ENCODE data around the gene PODXL2. TPM values are rescaled to one million over a fixed set of nuclear protein-coding genes. Genes with fewer than 3 reads are reported as not detected.

PODXL2 gene
- total and polyA plus RNA-seq, 3 experiments from 2014 or later: 1.4 to 4.7 (median 1.7) TPM

GRCh38 chr3:127689266-127689860, 60.4 kb downstream of the PODXL2 start:
- no peaks in the 10 kb centered on the region for H3K9me3 Mint-ChIP-seq
- no peaks in the 10 kb centered on the region for H3K4me1 Mint-ChIP-seq
- Histone ChIP-seq H3K4me1 (ENCODE audit: insufficient read depth, low read length) (no peaks in the 10 kb centered on the region), H3K9me3 (ENCODE audit: low read length) (no peaks in the 10 kb centered on the region), H3K36me3 (ENCODE audit: insufficient read depth, low read length) (no peaks in the 10 kb centered on the region), H3K27me3 (ENCODE audit: insufficient read depth, low read length, poor library complexity, severe bottlenecking) (no peaks in the 10 kb centered on the region), H3K27ac (ENCODE audit: low read depth, low read length) (no peak overlapping the region), H3K4me3 (ENCODE audit: low read length) (no peak overlapping the region)
- H3K4me3 Mint-ChIP-seq: no peak overlapping the region
- H3K27me3 Mint-ChIP-seq: no peaks in the 10 kb centered on the region
- ChIA-PET CTCF (no interaction called here), POLR2A (no interaction called here)
- H3K27ac Mint-ChIP-seq: no peak overlapping the region
- H3K36me3 Mint-ChIP-seq: no peaks in the 10 kb centered on the region
- peak in 1 of 5 donors; percentile 11 for DNase-seq

- Histone ChIP-seq H3K9me3 (ENCODE audit: low read length) (no peaks in the 10 kb centered on the region), H3K4me3 (ENCODE audit: low read length) (no peak overlapping the region), H3K27me3 (ENCODE audit: insufficient read depth, low read length, poor library complexity, severe bottlenecking) (no peaks in the 10 kb centered on the region), H3K36me3 (ENCODE audit: insufficient read depth, low read length) (no peaks in the 10 kb centered on the region), H3K4me1 (ENCODE audit: insufficient read depth, low read length) (no peaks in the 10 kb centered on the region), H3K27ac (ENCODE audit: low read depth, low read length) (no peak overlapping the region)
- CTCF ChIA-PET: no interaction called here
- no peaks in the 10 kb centered on the region for H3K27me3 Mint-ChIP-seq
- POLR2A ChIA-PET: no interaction called here
- no peaks in the 10 kb centered on the region for H3K4me1 Mint-ChIP-seq
- peak in 1 of 5 donors; percentile 39 for DNase-seq
- H3K27ac Mint-ChIP-seq: no peak overlapping the region
- no peaks in the 10 kb centered on the region for H3K36me3 Mint-ChIP-seq
- no peaks in the 10 kb centered on the region for H3K9me3 Mint-ChIP-seq
- no peak overlapping the region for H3K4me3 Mint-ChIP-seq
Measured at GRCh38 chr3:127690106-127690505, 61.1 kb downstream of the PODXL2 start.

GRCh38 chr3:127690823-127691452, 62.0 kb downstream of the PODXL2 start:
- Histone ChIP-seq H3K36me3 (ENCODE audit: insufficient read depth, low read length) (no peaks in the 10 kb centered on the region), H3K4me1 (ENCODE audit: insufficient read depth, low read length) (no peaks in the 10 kb centered on the region), H3K9me3 (ENCODE audit: low read length) (no peaks in the 10 kb centered on the region), H3K4me3 (ENCODE audit: low read length) (no peak overlapping the region), H3K27me3 (ENCODE audit: insufficient read depth, low read length, poor library complexity, severe bottlenecking) (no peaks in the 10 kb centered on the region), H3K27ac (ENCODE audit: low read depth, low read length) (no peak overlapping the region)
- POLR2A ChIA-PET: interaction anchor here (0.6 kb wide), 1 partner anchor 9 kb away, joined by 5 read pairs; no protein-coding TSS in a partner anchor
- Mint-ChIP-seq H3K4me3 (no peak overlapping the region), H3K36me3 (no peaks in the 10 kb centered on the region), H3K4me1 (no peaks in the 10 kb centered on the region), H3K27ac (peak overlapping the region in 1 of 8 donors; percentile 75), H3K9me3 (no peaks in the 10 kb centered on the region), H3K27me3 (no peaks in the 10 kb centered on the region)
- DNase-seq: peak in 1 of 5 donors; percentile 30
- CTCF ChIA-PET: no interaction called here

- no peaks in the 10 kb centered on the region for H3K4me1 Mint-ChIP-seq
- no peak overlapping the region for H3K4me3 ChIP-seq (ENCODE audit: low read length)
- no peaks in the 10 kb centered on the region for H3K27me3 ChIP-seq (ENCODE audit: insufficient read depth, low read length, poor library complexity, severe bottlenecking)
- H3K27ac Mint-ChIP-seq: no peak overlapping the region
- CTCF ChIA-PET: interaction anchor here (0.6 to 1.0 kb wide), 2 partner anchors 103 to 116 kb away, joined by 3 to 4 read pairs; no protein-coding TSS in a partner anchor
- DNase-seq: peak in 1 of 5 donors; percentile 25
- POLR2A ChIA-PET: no interaction called here
- H3K27ac ChIP-seq (ENCODE audit: low read depth, low read length): no peak overlapping the region
- no peaks in the 10 kb centered on the region for H3K9me3 ChIP-seq (ENCODE audit: low read length)
- H3K9me3 Mint-ChIP-seq: no peaks in the 10 kb centered on the region
- H3K4me3 Mint-ChIP-seq: no peak overlapping the region
- no peaks in the 10 kb centered on the region for H3K36me3 Mint-ChIP-seq
- H3K4me1 ChIP-seq (ENCODE audit: insufficient read depth, low read length): no peaks in the 10 kb centered on the region
- H3K27me3 Mint-ChIP-seq: no peaks in the 10 kb centered on the region
- H3K36me3 ChIP-seq (ENCODE audit: insufficient read depth, low read length): no peaks in the 10 kb centered on the region
Measured at GRCh38 chr3:127691489-127691888, 62.5 kb downstream of the PODXL2 start.

- Histone ChIP-seq H3K27me3 (ENCODE audit: insufficient read depth, low read length, poor library complexity, severe bottlenecking) (no peaks in the 10 kb centered on the region), H3K4me1 (ENCODE audit: insufficient read depth, low read length) (no peaks in the 10 kb centered on the region), H3K4me3 (ENCODE audit: low read length) (no peak overlapping the region), H3K9me3 (ENCODE audit: low read length) (no peaks in the 10 kb centered on the region), H3K27ac (ENCODE audit: low read depth, low read length) (no peak overlapping the region), H3K36me3 (ENCODE audit: insufficient read depth, low read length) (no peaks in the 10 kb centered on the region)
- Mint-ChIP-seq H3K4me3 (no peak overlapping the region), H3K27me3 (no peaks in the 10 kb centered on the region), H3K4me1 (no peaks in the 10 kb centered on the region), H3K36me3 (no peaks in the 10 kb centered on the region), H3K9me3 (no peaks in the 10 kb centered on the region), H3K27ac (no peak overlapping the region)
- ChIA-PET POLR2A (no interaction called here), CTCF (interaction anchor here (0.6 to 1.0 kb wide), 2 partner anchors 103 to 116 kb away, joined by 3 to 4 read pairs; no protein-coding TSS in a partner anchor)
- peak in 1 of 5 donors; percentile 6 for DNase-seq
Measured at GRCh38 chr3:127691974-127692373, 63.0 kb downstream of the PODXL2 start.

- Mint-ChIP-seq H3K4me3 (no peak overlapping the region), H3K36me3 (no peaks in the 10 kb centered on the region), H3K27ac (peak overlapping the region in 1 of 8 donors; percentile 87), H3K4me1 (peaks cover 4% of the 10 kb centered on the region in 3 donors), H3K27me3 (no peaks in the 10 kb centered on the region), H3K9me3 (no peaks in the 10 kb centered on the region)
- H3K4me3 ChIP-seq (ENCODE audit: low read length): no peak overlapping the region
- no peaks in the 10 kb centered on the region for H3K9me3 ChIP-seq (ENCODE audit: low read length)
- H3K27ac ChIP-seq (ENCODE audit: low read depth, low read length): no peak overlapping the region
- ChIA-PET CTCF (interaction anchor here (1.0 kb wide), 1 partner anchor 117 kb away, joined by 3 read pairs; no protein-coding TSS in a partner anchor), POLR2A (no interaction called here)
- no peaks in the 10 kb centered on the region for H3K36me3 ChIP-seq (ENCODE audit: insufficient read depth, low read length)
- H3K27me3 ChIP-seq (ENCODE audit: insufficient read depth, low read length, poor library complexity, severe bottlenecking): no peaks in the 10 kb centered on the region
- peak in 1 of 5 donors; percentile 26 for DNase-seq
- H3K4me1 ChIP-seq (ENCODE audit: insufficient read depth, low read length): no peaks in the 10 kb centered on the region
Measured at GRCh38 chr3:127692501-127693335, 63.7 kb downstream of the PODXL2 start.

- H3K4me1 Mint-ChIP-seq: peaks cover 4 to 5% (median 4%) of the 10 kb centered on the region in 3 donors
- POLR2A ChIA-PET: interaction anchor here (0.7 kb wide), 1 partner anchor 123 kb away, joined by 3 read pairs; no protein-coding TSS in a partner anchor
- peak in 1 of 5 donors; percentile 8 for DNase-seq
- no peaks in the 10 kb centered on the region for H3K9me3 ChIP-seq (ENCODE audit: low read length)
- H3K4me3 Mint-ChIP-seq: no peak overlapping the region
- no peak overlapping the region for H3K4me3 ChIP-seq (ENCODE audit: low read length)
- H3K4me1 ChIP-seq (ENCODE audit: insufficient read depth, low read length): no peaks in the 10 kb centered on the region
- H3K9me3 Mint-ChIP-seq: no peaks in the 10 kb centered on the region
- H3K36me3 ChIP-seq (ENCODE audit: insufficient read depth, low read length): no peaks in the 10 kb centered on the region
- H3K27ac ChIP-seq (ENCODE audit: low read depth, low read length): no peak overlapping the region
- H3K36me3 Mint-ChIP-seq: no peaks in the 10 kb centered on the region
- H3K27me3 Mint-ChIP-seq: no peaks in the 10 kb centered on the region
- CTCF ChIA-PET: interaction anchor here (1.0 to 1.4 kb wide), 2 partner anchors 15 to 43 kb away, joined by 3 to 5 read pairs; no protein-coding TSS in a partner anchor
- no peak overlapping the region for H3K27ac Mint-ChIP-seq
- no peaks in the 10 kb centered on the region for H3K27me3 ChIP-seq (ENCODE audit: insufficient read depth, low read length, poor library complexity, severe bottlenecking)
Measured at GRCh38 chr3:127693336-127693843, 64.4 kb downstream of the PODXL2 start.
